Keratinocyte (primary cell): Measurements from ENCODE around the gene SNX30.

Experiments used
- EZH2 ChIP-seq: IDR thresholded peaks from one replicate; pipeline ENCODE4 v1.6.1; 2012; ENCODE audit warnings: inconsistent platforms, mild to moderate bottlenecking, low read length, moderate library complexity
- TF ChIP-seq, protein P1 (sequence below), 3 experiments: IDR thresholded peaks in 1 of 3; conservative IDR thresholded peaks in 1 of 3; optimal IDR thresholded peaks in 1 of 3; 2 replicates in 2 of 3; 3 replicates in 1 of 3; pipeline versions ENCODE3 to v1.5.1; 2011; ENCODE audit warnings: low read length in 3 of 3, mild to moderate bottlenecking in 3 of 3, moderate library complexity in 2 of 3, control low read depth in 1 of 3, inconsistent platforms in 1 of 3; ENCODE audit not compliant: insufficient read depth in 2 of 3; ENCODE audit errors: extremely low read depth in 1 of 3

DNA sequence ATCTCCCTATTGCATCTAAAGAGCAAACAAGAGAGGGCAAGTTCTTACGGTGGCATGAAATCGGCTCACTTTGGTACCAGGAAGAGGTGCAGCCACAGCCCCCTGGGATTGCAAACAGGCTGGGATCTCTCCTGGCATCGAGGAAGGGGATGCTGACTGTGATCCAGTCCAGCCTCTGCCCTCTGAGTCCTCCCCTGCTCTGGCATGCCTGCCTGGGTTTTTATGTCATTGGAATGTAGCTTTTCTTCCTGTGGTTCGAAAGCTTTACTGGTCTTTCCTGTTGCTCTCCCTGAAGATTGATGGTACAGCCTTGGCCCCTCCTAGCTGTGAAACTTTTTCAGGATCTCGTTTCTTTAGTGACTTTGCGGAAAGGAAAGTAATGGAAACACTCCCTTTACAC, 133.5 kb downstream of the SNX30 start:
- TF ChIP-seq, protein P1, sequence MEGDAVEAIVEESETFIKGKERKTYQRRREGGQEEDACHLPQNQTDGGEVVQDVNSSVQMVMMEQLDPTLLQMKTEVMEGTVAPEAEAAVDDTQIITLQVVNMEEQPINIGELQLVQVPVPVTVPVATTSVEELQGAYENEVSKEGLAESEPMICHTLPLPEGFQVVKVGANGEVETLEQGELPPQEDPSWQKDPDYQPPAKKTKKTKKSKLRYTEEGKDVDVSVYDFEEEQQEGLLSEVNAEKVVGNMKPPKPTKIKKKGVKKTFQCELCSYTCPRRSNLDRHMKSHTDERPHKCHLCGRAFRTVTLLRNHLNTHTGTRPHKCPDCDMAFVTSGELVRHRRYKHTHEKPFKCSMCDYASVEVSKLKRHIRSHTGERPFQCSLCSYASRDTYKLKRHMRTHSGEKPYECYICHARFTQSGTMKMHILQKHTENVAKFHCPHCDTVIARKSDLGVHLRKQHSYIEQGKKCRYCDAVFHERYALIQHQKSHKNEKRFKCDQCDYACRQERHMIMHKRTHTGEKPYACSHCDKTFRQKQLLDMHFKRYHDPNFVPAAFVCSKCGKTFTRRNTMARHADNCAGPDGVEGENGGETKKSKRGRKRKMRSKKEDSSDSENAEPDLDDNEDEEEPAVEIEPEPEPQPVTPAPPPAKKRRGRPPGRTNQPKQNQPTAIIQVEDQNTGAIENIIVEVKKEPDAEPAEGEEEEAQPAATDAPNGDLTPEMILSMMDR (optimal IDR thresholded peaks at IDR 0.05 in 1 of 3, IDR thresholded peaks at IDR 0.05 in 1 of 3, conservative IDR thresholded peaks at IDR 0.05 in 1 of 3; ENCODE audit: extremely low read depth in 1 of 3, insufficient read depth in 2 of 3, low read length in 3 of 3): no peak
- TF ChIP-seq EZH2: no peak
